ENCODE data around the gene ZC3H6.

GRCh38 chr2:112318515-112318914 lies 43.1 kb downstream of the ZC3H6 start:
- TF ChIP-seq, protein P1, sequence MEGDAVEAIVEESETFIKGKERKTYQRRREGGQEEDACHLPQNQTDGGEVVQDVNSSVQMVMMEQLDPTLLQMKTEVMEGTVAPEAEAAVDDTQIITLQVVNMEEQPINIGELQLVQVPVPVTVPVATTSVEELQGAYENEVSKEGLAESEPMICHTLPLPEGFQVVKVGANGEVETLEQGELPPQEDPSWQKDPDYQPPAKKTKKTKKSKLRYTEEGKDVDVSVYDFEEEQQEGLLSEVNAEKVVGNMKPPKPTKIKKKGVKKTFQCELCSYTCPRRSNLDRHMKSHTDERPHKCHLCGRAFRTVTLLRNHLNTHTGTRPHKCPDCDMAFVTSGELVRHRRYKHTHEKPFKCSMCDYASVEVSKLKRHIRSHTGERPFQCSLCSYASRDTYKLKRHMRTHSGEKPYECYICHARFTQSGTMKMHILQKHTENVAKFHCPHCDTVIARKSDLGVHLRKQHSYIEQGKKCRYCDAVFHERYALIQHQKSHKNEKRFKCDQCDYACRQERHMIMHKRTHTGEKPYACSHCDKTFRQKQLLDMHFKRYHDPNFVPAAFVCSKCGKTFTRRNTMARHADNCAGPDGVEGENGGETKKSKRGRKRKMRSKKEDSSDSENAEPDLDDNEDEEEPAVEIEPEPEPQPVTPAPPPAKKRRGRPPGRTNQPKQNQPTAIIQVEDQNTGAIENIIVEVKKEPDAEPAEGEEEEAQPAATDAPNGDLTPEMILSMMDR (conservative IDR thresholded peaks at IDR 0.05) = no peak
- TF ChIP-seq ZFX (IDR thresholded peaks at IDR 0.05) = no peak

All from C4-2B (cell line).